HEK293 (cell line): ENCODE measurements around the gene DENND1A.

Source experiments
- GLI2 ChIP-seq: fragments of 450-650 bp; formaldehyde crosslinking; IDR thresholded peaks from 2 replicates; pipeline ENCODE4; 2017; ENCODE audit warnings: missing biosample characterization, missing genetic modification characterization, low read depth, borderline replicate concordance
- MYNN ChIP-seq: fragments of 450-650 bp; formaldehyde crosslinking; IDR thresholded peaks from 2 replicates; pipeline ENCODE4 v1.5.1; 2016; ENCODE audit warnings: missing biosample characterization, missing genetic modification characterization, borderline replicate concordance
- YY1 ChIP-seq: fragments of 450-650 bp; formaldehyde crosslinking; IDR thresholded peaks from 2 replicates; pipeline ENCODE4 v1.5.1; 2018; ENCODE audit warnings: missing biosample characterization, missing genetic modification characterization
- ZBTB17 ChIP-seq: fragments of 450-650 bp; formaldehyde crosslinking; IDR thresholded peaks from 2 replicates; pipeline ENCODE4 v1.5.1; 2016; ENCODE audit warnings: missing biosample characterization, missing genetic modification characterization
- ZNF133 ChIP-seq: fragments of 450-650 bp; formaldehyde crosslinking; IDR thresholded peaks from 2 replicates; pipeline ENCODE4 v1.5.1; 2016; ENCODE audit warnings: missing biosample characterization, missing genetic modification characterization
- ZNF175 ChIP-seq: fragments of 450-650 bp; formaldehyde crosslinking; IDR thresholded peaks from 2 replicates; pipeline ENCODE4 v1.5.1; 2016; ENCODE audit warnings: missing biosample characterization, missing genetic modification characterization
- ZNF433 ChIP-seq: fragments of 450-650 bp; formaldehyde crosslinking; IDR thresholded peaks from 2 replicates; pipeline ENCODE4 v1.5.1; 2016; ENCODE audit warnings: missing biosample characterization, missing genetic modification characterization, low read depth
- ZNF510 ChIP-seq: fragments of 450-650 bp; formaldehyde crosslinking; IDR thresholded peaks from 2 replicates; pipeline ENCODE4 v1.5.1; 2018; ENCODE audit warnings: mild to moderate bottlenecking, missing genetic modification characterization, missing biosample characterization; ENCODE audit not compliant: insufficient replicate concordance
- ZNF596 ChIP-seq: fragments of 450-650 bp; IDR thresholded peaks from 2 replicates; pipeline ENCODE4 v1.5.0; 2018; ENCODE audit warnings: missing biosample characterization, mild to moderate bottlenecking, missing genetic modification characterization, moderate library complexity
- TF ChIP-seq, protein P1 (sequence below): fragments of 450-650 bp; formaldehyde crosslinking; IDR thresholded peaks from 2 replicates; pipeline ENCODE4 v1.5.1; 2016; ENCODE audit warnings: missing biosample characterization, missing genetic modification characterization
- TF ChIP-seq, protein P2 (sequence below): fragments of 450-650 bp; formaldehyde crosslinking; IDR thresholded peaks from 2 replicates; pipeline ENCODE4 v1.5.1; 2016; ENCODE audit warnings: missing biosample characterization, missing genetic modification characterization
- TF ChIP-seq, protein P3 (sequence below): fragments of 450-650 bp; formaldehyde crosslinking; IDR thresholded peaks from 2 replicates; pipeline ENCODE4 v1.5.1; 2016; ENCODE audit warnings: missing biosample characterization, missing genetic modification characterization
- TF ChIP-seq, protein P4 (sequence below): fragments of 450-650 bp; formaldehyde crosslinking; IDR thresholded peaks from 2 replicates; pipeline ENCODE4 v1.5.1; 2016; ENCODE audit warnings: missing biosample characterization, missing genetic modification characterization

DNA sequence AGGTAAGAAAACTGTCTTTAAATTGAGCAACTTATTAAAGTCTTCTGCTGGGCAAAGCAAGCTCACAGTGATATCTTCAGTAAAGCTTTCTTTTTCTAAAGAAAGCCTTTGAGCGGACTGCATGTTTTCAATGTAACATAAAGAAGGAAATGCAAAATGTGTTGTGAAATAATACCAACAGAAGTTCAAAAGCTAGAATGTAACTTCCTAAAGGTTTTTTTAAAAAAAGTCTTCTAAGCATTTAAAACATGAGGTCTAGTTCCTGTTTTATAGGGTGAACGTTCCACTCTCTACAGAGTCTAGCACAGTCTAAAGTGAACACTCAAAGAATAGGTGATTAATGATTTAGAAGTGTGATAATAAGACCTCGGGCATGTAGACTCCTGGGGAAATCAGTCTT is 62.9 kb downstream of the DENND1A start:
- TF ChIP-seq YY1 (tag by site-specific recombination) (no peak), ZNF433 (tag by site-specific recombination) (no peak), ZNF510 (tag by site-specific recombination) (no peak), ZNF596 (no peak), ZNF133 (no peak), ZNF175 (tag by site-specific recombination) (no peak), MYNN (tag by site-specific recombination) (no peak), GLI2 (tag by site-specific recombination) (no peak), ZBTB17 (tag by site-specific recombination) (no peak)
- TF ChIP-seq, protein P1, sequence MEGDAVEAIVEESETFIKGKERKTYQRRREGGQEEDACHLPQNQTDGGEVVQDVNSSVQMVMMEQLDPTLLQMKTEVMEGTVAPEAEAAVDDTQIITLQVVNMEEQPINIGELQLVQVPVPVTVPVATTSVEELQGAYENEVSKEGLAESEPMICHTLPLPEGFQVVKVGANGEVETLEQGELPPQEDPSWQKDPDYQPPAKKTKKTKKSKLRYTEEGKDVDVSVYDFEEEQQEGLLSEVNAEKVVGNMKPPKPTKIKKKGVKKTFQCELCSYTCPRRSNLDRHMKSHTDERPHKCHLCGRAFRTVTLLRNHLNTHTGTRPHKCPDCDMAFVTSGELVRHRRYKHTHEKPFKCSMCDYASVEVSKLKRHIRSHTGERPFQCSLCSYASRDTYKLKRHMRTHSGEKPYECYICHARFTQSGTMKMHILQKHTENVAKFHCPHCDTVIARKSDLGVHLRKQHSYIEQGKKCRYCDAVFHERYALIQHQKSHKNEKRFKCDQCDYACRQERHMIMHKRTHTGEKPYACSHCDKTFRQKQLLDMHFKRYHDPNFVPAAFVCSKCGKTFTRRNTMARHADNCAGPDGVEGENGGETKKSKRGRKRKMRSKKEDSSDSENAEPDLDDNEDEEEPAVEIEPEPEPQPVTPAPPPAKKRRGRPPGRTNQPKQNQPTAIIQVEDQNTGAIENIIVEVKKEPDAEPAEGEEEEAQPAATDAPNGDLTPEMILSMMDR (tag by site-specific recombination), result no peak
- TF ChIP-seq, protein P2, sequence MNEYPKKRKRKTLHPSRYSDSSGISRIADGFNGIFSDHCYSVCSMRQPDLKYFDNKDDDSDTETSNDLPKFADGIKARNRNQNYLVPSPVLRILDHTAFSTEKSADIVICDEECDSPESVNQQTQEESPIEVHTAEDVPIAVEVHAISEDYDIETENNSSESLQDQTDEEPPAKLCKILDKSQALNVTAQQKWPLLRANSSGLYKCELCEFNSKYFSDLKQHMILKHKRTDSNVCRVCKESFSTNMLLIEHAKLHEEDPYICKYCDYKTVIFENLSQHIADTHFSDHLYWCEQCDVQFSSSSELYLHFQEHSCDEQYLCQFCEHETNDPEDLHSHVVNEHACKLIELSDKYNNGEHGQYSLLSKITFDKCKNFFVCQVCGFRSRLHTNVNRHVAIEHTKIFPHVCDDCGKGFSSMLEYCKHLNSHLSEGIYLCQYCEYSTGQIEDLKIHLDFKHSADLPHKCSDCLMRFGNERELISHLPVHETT (tag by site-specific recombination), result no peak
- TF ChIP-seq, protein P3, sequence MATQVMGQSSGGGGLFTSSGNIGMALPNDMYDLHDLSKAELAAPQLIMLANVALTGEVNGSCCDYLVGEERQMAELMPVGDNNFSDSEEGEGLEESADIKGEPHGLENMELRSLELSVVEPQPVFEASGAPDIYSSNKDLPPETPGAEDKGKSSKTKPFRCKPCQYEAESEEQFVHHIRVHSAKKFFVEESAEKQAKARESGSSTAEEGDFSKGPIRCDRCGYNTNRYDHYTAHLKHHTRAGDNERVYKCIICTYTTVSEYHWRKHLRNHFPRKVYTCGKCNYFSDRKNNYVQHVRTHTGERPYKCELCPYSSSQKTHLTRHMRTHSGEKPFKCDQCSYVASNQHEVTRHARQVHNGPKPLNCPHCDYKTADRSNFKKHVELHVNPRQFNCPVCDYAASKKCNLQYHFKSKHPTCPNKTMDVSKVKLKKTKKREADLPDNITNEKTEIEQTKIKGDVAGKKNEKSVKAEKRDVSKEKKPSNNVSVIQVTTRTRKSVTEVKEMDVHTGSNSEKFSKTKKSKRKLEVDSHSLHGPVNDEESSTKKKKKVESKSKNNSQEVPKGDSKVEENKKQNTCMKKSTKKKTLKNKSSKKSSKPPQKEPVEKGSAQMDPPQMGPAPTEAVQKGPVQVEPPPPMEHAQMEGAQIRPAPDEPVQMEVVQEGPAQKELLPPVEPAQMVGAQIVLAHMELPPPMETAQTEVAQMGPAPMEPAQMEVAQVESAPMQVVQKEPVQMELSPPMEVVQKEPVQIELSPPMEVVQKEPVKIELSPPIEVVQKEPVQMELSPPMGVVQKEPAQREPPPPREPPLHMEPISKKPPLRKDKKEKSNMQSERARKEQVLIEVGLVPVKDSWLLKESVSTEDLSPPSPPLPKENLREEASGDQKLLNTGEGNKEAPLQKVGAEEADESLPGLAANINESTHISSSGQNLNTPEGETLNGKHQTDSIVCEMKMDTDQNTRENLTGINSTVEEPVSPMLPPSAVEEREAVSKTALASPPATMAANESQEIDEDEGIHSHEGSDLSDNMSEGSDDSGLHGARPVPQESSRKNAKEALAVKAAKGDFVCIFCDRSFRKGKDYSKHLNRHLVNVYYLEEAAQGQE, result no peak
- TF ChIP-seq, protein P4, sequence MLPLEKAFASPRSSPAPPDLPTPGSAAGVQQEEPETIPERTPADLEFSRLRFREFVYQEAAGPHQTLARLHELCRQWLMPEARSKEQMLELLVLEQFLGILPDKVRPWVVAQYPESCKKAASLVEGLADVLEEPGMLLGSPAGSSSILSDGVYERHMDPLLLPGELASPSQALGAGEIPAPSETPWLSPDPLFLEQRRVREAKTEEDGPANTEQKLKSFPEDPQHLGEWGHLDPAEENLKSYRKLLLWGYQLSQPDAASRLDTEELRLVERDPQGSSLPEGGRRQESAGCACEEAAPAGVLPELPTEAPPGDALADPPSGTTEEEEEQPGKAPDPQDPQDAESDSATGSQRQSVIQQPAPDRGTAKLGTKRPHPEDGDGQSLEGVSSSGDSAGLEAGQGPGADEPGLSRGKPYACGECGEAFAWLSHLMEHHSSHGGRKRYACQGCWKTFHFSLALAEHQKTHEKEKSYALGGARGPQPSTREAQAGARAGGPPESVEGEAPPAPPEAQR, result no peak
